SK-N-SH (cell line): ENCODE measurements around the gene TFR2. TPM values are rescaled to one million over a fixed set of nuclear protein-coding genes. Genes with fewer than 3 reads are reported as not detected.

Experiments used
- CTCF ChIA-PET: fragments of 300-600, 350-600 bp; formaldehyde crosslinking; extraction: SDS; loops from one replicate; lab custom pipeline; 2021; lab: Yijun Ruan, JAX
- POLR2A ChIA-PET: fragments of 350-600 bp; sonication (Branson Sonifier 250); formaldehyde crosslinking; extraction: SDS; loops from one replicate; lab custom pipeline; 2020; ENCODE audit warnings: antibody characterized with exemption, inconsistent platforms; lab: Yijun Ruan, JAX
- DNase-seq: peaks from one replicate; pipeline ENCODE4 v3.0.0; 2012
- H2AFZ ChIP-seq: fragments of 200-600 bp; sonication (generic); 2 replicates; pipeline ENCODE4 v1.8.1; 2016; ENCODE audit warnings: antibody characterized with exemption, mild to moderate bottlenecking, low read depth
- H3F3A ChIP-seq: fragments of 200-600 bp; sonication (generic); replicated peaks from 2 replicates; pipeline ENCODE3; 2016; ENCODE audit warnings: antibody characterized with exemption, mild to moderate bottlenecking; ENCODE audit not compliant: insufficient read depth
- H3K27ac ChIP-seq, 2 experiments: fragments of 200-500 bp in 1 of 2; fragments of 200-600 bp in 1 of 2; sonication (Bioruptor generic) in 1 of 2; sonication (generic), shearing (Covaris generic) in 1 of 2; 2 replicates each; pipeline versions ENCODE4 v1.5.1 to v1.6.1; 2014 to 2016; ENCODE audit warnings: low read depth in 2 of 2, inconsistent platforms in 1 of 2, low read length in 1 of 2, mild to moderate bottlenecking in 1 of 2, mixed read lengths in 1 of 2
- H3K27me3 ChIP-seq: fragments of 200-600 bp; sonication (generic), shearing (Covaris generic); 2 replicates; pipeline ENCODE4 v1.6.1; 2016; ENCODE audit warnings: mixed run types; ENCODE audit not compliant: insufficient read depth
- H3K36me3 ChIP-seq, 2 experiments: fragments of 200-500 bp in 1 of 2; fragments of 200-600 bp in 1 of 2; sonication (Bioruptor generic) in 1 of 2; sonication (generic) in 1 of 2; replicated peaks in 1 of 2; 2 replicates each; pipeline versions ENCODE3 to v1.5.1; 2014 to 2016; ENCODE audit warnings: low read length in 1 of 2, mild to moderate bottlenecking in 1 of 2; ENCODE audit not compliant: insufficient read depth in 2 of 2, control insufficient read depth in 1 of 2
- H3K4me1 ChIP-seq, 2 experiments: fragments of 200-500 bp in 1 of 2; fragments of 200-600 bp in 1 of 2; sonication (Bioruptor generic) in 1 of 2; sonication (generic), shearing (Covaris generic) in 1 of 2; 2 replicates each; pipeline versions ENCODE4 v1.5.1 to v1.6.1; 2014 to 2016; ENCODE audit warnings: low read depth in 1 of 2, low read length in 1 of 2, mixed run types in 1 of 2; ENCODE audit not compliant: insufficient read depth in 2 of 2, control insufficient read depth in 1 of 2
- H3K4me2 ChIP-seq: fragments of 200-600 bp; sonication (generic), shearing (Covaris generic); 2 replicates; pipeline ENCODE4 v1.6.1; 2017; ENCODE audit warnings: mixed run types
- H3K4me3 ChIP-seq, 2 experiments: fragments of 200-500 bp in 1 of 2; fragments of 200-600 bp in 1 of 2; sonication (Bioruptor generic) in 1 of 2; sonication (generic), shearing (Covaris generic) in 1 of 2; 2 replicates each; pipeline versions ENCODE4 v1.5.1 to v1.8.1; 2014 to 2016; ENCODE audit warnings: low read depth in 2 of 2, inconsistent platforms in 1 of 2, low read length in 1 of 2, mild to moderate bottlenecking in 1 of 2, mixed read lengths in 1 of 2, moderate library complexity in 1 of 2
- H3K79me2 ChIP-seq: fragments of 200-600 bp; sonication (generic); 2 replicates; pipeline ENCODE4 v1.8.1; 2017; ENCODE audit warnings: mild to moderate bottlenecking; ENCODE audit not compliant: insufficient read depth
- H3K9ac ChIP-seq: fragments of 200-600 bp; sonication (generic); 2 replicates; pipeline ENCODE4 v1.6.1; 2017; ENCODE audit warnings: mixed run types
- H3K9me2 ChIP-seq: fragments of 200-600 bp; sonication (generic); 2 replicates; pipeline ENCODE4 v1.6.1; 2017; ENCODE audit warnings: mixed run types
- H3K9me3 ChIP-seq: fragments of 200-600 bp; sonication (generic); 2 replicates; pipeline ENCODE4 v1.6.1; 2017; ENCODE audit warnings: mixed run types, mild to moderate bottlenecking, moderate library complexity
- H4K20me1 ChIP-seq: fragments of 200-600 bp; sonication (generic); 2 replicates; pipeline ENCODE4 v1.6.1; 2017; ENCODE audit warnings: mild to moderate bottlenecking, mixed run types; ENCODE audit not compliant: insufficient read depth
- ELF1 ChIP-seq: IDR thresholded peaks from 2 replicates; pipeline ENCODE4 v1.4.0; 2012
- FOSL2 ChIP-seq: IDR thresholded peaks from 2 replicates; pipeline ENCODE4 v1.4.0; 2012; ENCODE audit warnings: low read depth, mild to moderate bottlenecking, moderate library complexity, borderline replicate concordance
- FOXJ3 ChIP-seq: sonication (generic); formaldehyde crosslinking; IDR thresholded peaks from 2 replicates; pipeline ENCODE4 v1.5.1; 2020; ENCODE audit warnings: mild to moderate bottlenecking, missing genetic modification reagents
- GABPA ChIP-seq: IDR thresholded peaks from 2 replicates; pipeline ENCODE4 v1.4.0; 2012; ENCODE audit warnings: low read depth, mild to moderate bottlenecking
- GATA2 ChIP-seq: sonication (generic); formaldehyde crosslinking; IDR thresholded peaks from 2 replicates; pipeline ENCODE4 v1.5.0; 2020; ENCODE audit warnings: mild to moderate bottlenecking, missing genetic modification reagents
- MEF2A ChIP-seq: IDR thresholded peaks from 2 replicates; pipeline ENCODE4 v1.4.0; 2012; ENCODE audit warnings: low read depth, borderline replicate concordance
- POLR2AphosphoS5 ChIP-seq: IDR thresholded peaks from 2 replicates; pipeline ENCODE4 v1.6.1; 2012; ENCODE audit warnings: low read depth, low read length
- RAD21 ChIP-seq: IDR thresholded peaks from 2 replicates; pipeline ENCODE4 v1.6.1; 2012; ENCODE audit warnings: mild to moderate bottlenecking, low read length
- TAF1 ChIP-seq: IDR thresholded peaks from 2 replicates; pipeline ENCODE4 v1.6.1; 2012; ENCODE audit warnings: low read depth, mild to moderate bottlenecking, low read length, moderate library complexity, borderline replicate concordance
- WGBS: methylation state at CpG from one replicate; pipeline ENCODE4 v1.1.6; 2017; ENCODE audit warnings: low lambda C conversion rate; 5-methylcytosine and 5-hydroxymethylcytosine counted together
- polyA plus RNA-seq, 3 experiments: library from polyadenylated mRNA; depleted of rRNA; stranded (reverse); fragments of >200 nt; gene quantifications; 2 replicates each; pipeline ENCODE4 v1.2.3, GENCODE V29; 2012
- TF ChIP-seq, protein P1 (sequence below): fragments of 150-350 bp; IDR thresholded peaks from 2 replicates; pipeline ENCODE4 v1.6.1; 2017; ENCODE audit warnings: antibody characterized with exemption, low read length, low read depth, borderline replicate concordance
- TF ChIP-seq, protein P2 (sequence below): IDR thresholded peaks from 2 replicates; pipeline ENCODE4; 2012
- TF ChIP-seq, protein P3 (sequence below): IDR thresholded peaks from 2 replicates; pipeline ENCODE4 v1.6.1; 2012; ENCODE audit warnings: mild to moderate bottlenecking, low read depth, low read length, moderate library complexity
- TF ChIP-seq, protein P4 (sequence below): fragments of 150-350 bp; IDR thresholded peaks from 2 replicates; pipeline ENCODE4 v1.6.1; 2016; ENCODE audit warnings: mild to moderate bottlenecking, low read depth, low read length
- TF ChIP-seq, protein P5 (sequence below): IDR thresholded peaks from 2 replicates; pipeline ENCODE4 v1.4.0; 2012; ENCODE audit warnings: low read depth, borderline replicate concordance
- TF ChIP-seq, protein P6 (sequence below): fragments of 200-600 bp; sonication (generic); IDR thresholded peaks from 2 replicates; pipeline ENCODE4 v1.6.1; 2017; ENCODE audit warnings: antibody characterized with exemption, mild to moderate bottlenecking, moderate library complexity

TFR2 gene
- polyA plus RNA-seq, 1 of the 3 experiments (the other 2 are of a cell fraction): 0.30 TPM

DNA sequence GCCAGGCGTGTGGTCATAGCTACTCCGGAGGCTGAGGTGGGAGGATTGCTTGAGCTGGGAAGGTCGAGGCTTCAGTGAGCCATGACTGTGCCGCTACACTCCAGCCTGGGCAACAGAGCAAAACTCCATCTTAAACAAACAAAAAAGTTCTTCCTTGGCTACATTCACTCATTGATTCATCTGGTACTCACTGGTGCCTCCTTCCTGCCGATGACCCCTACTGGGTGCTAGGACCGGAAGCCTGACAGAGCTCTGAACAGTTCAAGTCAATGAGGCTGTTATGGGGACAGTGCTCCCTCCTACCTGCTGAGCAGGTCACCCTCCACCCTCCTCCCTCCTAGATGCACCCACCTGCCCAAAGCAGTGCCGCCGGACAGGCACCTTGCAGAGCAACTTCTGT is 34.2 kb downstream of the TFR2 start:
- H3K4me1 ChIP-seq: peaks cover 2 to 6% of the 10 kb centered on the region in 2 experiments; a peak in 1 of 4 replicates
- ChIA-PET CTCF (interaction anchor here (0.9 to 5.0 kb wide), 5 partner anchors 26 to 84 kb away, joined by 3 to 38 read pairs (median 4); no protein-coding TSS in a partner anchor), POLR2A (interaction anchor here (0.5 to 0.6 kb wide), 2 partner anchors 21 to 64 kb away, joined by 3 read pairs; partner anchors contain the start of gene FBXO24)
- peaks cover 16% of the 10 kb centered on the region for H3K79me2 ChIP-seq
- no peaks in the 10 kb centered on the region for H4K20me1 ChIP-seq
- H3K27me3 ChIP-seq: no peaks in the 10 kb centered on the region
- no peak overlapping the region for H3K9ac ChIP-seq
- no peak overlapping the region for H3K27ac ChIP-seq
- 90% methylated on average over 8 of the region's 8 CpGs for WGBS
- no peak overlapping the region for H3K4me2 ChIP-seq
- TF ChIP-seq TAF1: no peak
- TF ChIP-seq RAD21: no peak
- TF ChIP-seq FOSL2: no peak
- TF ChIP-seq, protein P1, sequence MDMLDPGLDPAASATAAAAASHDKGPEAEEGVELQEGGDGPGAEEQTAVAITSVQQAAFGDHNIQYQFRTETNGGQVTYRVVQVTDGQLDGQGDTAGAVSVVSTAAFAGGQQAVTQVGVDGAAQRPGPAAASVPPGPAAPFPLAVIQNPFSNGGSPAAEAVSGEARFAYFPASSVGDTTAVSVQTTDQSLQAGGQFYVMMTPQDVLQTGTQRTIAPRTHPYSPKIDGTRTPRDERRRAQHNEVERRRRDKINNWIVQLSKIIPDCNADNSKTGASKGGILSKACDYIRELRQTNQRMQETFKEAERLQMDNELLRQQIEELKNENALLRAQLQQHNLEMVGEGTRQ: no peak
- peaks cover 27 to 32% of the 10 kb centered on the region in 2 experiments for H3K36me3 ChIP-seq
- H3K4me3 ChIP-seq: no peak overlapping the region
- no peaks in the 10 kb centered on the region for H3K9me3 ChIP-seq
- peaks cover 63% of the 10 kb centered on the region for H3F3A ChIP-seq
- H2AFZ ChIP-seq: no peak overlapping the region
- no peak for DNase-seq
- no peaks in the 10 kb centered on the region for H3K9me2 ChIP-seq

DNA sequence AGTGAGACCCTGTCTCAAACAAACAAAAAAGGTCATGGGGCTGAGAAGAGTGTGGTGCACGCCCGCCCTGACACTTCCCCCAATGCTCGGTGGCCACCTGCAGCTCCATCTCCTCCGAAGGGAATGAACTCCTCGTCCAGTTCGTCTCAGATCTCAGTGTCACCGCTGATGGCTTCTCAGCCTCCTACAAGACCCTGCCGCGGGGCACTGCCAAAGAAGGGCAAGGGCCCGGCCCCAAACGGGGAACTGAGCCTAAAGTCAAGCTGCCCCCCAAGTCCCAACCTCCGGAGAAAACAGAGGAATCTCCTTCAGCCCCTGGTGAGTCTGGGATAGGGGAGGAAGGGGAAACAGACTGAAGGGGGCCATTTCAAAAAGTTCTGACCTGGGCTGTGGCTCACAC is 35.0 kb downstream of the TFR2 start:
- POLR2A ChIA-PET: interaction anchor here (0.5 to 1.5 kb wide), 2 partner anchors 50 to 163 kb away, joined by 3 to 4 read pairs; partner anchors contain the start of gene ACTL6B
- CTCF ChIA-PET: interaction anchor here (0.6 to 5.4 kb wide), 9 partner anchors 20 to 478 kb away, joined by 3 to 62 read pairs (median 4); partner anchors contain the start of genes FBXO24 and LRCH4

More for the DNA sequence above, 35.0 kb downstream of the TFR2 start:
- WGBS: 94% methylated on average over 12 of the region's 12 CpGs
- no peaks in the 10 kb centered on the region for H4K20me1 ChIP-seq
- H3K79me2 ChIP-seq: peaks cover 18% of the 10 kb centered on the region
- H2AFZ ChIP-seq: no peak overlapping the region
- no peaks in the 10 kb centered on the region for H3K9me3 ChIP-seq
- no peak overlapping the region for H3K9ac ChIP-seq
- H3K36me3 ChIP-seq: peaks cover 27 to 32% of the 10 kb centered on the region in 2 experiments
- no peak overlapping the region for H3K27ac ChIP-seq
- TF ChIP-seq, protein P2, sequence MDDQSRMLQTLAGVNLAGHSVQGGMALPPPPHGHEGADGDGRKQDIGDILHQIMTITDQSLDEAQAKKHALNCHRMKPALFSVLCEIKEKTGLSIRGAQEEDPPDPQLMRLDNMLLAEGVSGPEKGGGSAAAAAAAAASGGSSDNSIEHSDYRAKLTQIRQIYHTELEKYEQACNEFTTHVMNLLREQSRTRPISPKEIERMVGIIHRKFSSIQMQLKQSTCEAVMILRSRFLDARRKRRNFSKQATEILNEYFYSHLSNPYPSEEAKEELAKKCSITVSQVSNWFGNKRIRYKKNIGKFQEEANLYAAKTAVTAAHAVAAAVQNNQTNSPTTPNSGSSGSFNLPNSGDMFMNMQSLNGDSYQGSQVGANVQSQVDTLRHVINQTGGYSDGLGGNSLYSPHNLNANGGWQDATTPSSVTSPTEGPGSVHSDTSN: no peak
- TF ChIP-seq GATA2 (CRISPR knock-in tag) (no peak), MEF2A (no peak), GABPA (no peak), FOXJ3 (CRISPR knock-in tag) (no peak), POLR2AphosphoS5 (no peak; the same call in 1 of the 2 replicates), ELF1 (no peak), TAF1 (no peak)
- TF ChIP-seq, protein P3, sequence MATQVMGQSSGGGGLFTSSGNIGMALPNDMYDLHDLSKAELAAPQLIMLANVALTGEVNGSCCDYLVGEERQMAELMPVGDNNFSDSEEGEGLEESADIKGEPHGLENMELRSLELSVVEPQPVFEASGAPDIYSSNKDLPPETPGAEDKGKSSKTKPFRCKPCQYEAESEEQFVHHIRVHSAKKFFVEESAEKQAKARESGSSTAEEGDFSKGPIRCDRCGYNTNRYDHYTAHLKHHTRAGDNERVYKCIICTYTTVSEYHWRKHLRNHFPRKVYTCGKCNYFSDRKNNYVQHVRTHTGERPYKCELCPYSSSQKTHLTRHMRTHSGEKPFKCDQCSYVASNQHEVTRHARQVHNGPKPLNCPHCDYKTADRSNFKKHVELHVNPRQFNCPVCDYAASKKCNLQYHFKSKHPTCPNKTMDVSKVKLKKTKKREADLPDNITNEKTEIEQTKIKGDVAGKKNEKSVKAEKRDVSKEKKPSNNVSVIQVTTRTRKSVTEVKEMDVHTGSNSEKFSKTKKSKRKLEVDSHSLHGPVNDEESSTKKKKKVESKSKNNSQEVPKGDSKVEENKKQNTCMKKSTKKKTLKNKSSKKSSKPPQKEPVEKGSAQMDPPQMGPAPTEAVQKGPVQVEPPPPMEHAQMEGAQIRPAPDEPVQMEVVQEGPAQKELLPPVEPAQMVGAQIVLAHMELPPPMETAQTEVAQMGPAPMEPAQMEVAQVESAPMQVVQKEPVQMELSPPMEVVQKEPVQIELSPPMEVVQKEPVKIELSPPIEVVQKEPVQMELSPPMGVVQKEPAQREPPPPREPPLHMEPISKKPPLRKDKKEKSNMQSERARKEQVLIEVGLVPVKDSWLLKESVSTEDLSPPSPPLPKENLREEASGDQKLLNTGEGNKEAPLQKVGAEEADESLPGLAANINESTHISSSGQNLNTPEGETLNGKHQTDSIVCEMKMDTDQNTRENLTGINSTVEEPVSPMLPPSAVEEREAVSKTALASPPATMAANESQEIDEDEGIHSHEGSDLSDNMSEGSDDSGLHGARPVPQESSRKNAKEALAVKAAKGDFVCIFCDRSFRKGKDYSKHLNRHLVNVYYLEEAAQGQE: no peak
- TF ChIP-seq, protein P4, sequence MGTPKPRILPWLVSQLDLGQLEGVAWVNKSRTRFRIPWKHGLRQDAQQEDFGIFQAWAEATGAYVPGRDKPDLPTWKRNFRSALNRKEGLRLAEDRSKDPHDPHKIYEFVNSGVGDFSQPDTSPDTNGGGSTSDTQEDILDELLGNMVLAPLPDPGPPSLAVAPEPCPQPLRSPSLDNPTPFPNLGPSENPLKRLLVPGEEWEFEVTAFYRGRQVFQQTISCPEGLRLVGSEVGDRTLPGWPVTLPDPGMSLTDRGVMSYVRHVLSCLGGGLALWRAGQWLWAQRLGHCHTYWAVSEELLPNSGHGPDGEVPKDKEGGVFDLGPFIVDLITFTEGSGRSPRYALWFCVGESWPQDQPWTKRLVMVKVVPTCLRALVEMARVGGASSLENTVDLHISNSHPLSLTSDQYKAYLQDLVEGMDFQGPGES: no peak
- TF ChIP-seq, protein P5, sequence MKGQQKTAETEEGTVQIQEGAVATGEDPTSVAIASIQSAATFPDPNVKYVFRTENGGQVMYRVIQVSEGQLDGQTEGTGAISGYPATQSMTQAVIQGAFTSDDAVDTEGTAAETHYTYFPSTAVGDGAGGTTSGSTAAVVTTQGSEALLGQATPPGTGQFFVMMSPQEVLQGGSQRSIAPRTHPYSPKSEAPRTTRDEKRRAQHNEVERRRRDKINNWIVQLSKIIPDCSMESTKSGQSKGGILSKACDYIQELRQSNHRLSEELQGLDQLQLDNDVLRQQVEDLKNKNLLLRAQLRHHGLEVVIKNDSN: no peak
- TF ChIP-seq, protein P1: no peak
- TF ChIP-seq, protein P6, sequence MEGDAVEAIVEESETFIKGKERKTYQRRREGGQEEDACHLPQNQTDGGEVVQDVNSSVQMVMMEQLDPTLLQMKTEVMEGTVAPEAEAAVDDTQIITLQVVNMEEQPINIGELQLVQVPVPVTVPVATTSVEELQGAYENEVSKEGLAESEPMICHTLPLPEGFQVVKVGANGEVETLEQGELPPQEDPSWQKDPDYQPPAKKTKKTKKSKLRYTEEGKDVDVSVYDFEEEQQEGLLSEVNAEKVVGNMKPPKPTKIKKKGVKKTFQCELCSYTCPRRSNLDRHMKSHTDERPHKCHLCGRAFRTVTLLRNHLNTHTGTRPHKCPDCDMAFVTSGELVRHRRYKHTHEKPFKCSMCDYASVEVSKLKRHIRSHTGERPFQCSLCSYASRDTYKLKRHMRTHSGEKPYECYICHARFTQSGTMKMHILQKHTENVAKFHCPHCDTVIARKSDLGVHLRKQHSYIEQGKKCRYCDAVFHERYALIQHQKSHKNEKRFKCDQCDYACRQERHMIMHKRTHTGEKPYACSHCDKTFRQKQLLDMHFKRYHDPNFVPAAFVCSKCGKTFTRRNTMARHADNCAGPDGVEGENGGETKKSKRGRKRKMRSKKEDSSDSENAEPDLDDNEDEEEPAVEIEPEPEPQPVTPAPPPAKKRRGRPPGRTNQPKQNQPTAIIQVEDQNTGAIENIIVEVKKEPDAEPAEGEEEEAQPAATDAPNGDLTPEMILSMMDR: no peak
- no peaks in the 10 kb centered on the region for H3K27me3 ChIP-seq
- H3F3A ChIP-seq: peaks cover 60% of the 10 kb centered on the region
- H3K4me2 ChIP-seq: no peak overlapping the region
- H3K9me2 ChIP-seq: no peaks in the 10 kb centered on the region
- peaks cover 10 to 11% of the 10 kb centered on the region in 2 experiments; a peak in 3 of 4 replicates for H3K4me1 ChIP-seq
- DNase-seq: no peak
- H3K4me3 ChIP-seq: no peak overlapping the region
